C4-2B (cell line): ENCODE results near the gene TMEM52.

Experiments
- ZFX ChIP-seq: fragments of 450-650 bp; IDR thresholded peaks from 2 replicates; pipeline ENCODE4 v1.6.1; 2017
- TF ChIP-seq, protein P1 (sequence below): fragments of 450-650 bp; conservative IDR thresholded peaks from 2 replicates; pipeline ENCODE4 v1.5.1; 2017; ENCODE audit warnings: mild to moderate bottlenecking

DNA sequence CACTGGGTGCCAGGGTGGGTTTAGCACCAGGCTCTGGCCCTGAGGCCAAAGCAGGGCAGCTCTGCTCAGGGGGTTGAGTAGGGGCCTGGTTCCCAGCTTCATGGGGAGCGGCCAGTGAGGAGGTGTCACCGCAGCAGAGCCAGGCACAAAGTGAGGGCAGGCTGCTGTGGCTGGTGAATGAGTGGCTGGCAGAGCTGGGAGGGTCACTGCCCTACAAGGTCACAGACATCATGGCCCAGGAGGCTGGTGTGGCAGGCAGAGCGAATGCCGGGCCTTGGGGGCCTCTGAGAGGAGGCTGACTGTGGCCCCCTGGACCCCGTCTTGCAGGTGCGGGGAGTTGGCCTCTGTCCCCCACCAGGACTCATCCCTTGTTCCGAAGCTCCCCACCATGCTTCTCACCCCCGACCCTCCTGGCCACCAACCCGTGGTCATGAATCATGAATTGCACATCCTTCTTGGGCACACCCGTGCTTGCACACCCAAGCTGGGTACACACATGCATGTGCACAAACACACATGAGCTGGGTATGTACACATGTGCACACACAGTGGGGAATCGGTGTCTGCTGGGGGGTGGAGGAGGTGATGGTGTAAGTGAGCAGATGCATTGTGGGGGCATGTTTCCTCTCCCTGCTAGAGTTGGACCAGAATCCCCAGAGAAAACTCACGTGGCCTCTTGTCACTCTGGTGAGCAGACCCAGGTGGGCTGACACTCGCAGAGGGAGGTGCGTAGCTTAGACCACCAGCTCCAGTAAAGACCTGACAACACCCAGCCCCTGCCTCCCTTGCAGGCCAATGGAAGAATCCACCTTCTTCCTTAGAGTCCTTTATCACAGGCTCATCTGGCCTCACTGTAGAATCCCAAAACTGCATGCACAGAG, 23.4 kb downstream of the TMEM52 start:
- TF ChIP-seq, protein P1, sequence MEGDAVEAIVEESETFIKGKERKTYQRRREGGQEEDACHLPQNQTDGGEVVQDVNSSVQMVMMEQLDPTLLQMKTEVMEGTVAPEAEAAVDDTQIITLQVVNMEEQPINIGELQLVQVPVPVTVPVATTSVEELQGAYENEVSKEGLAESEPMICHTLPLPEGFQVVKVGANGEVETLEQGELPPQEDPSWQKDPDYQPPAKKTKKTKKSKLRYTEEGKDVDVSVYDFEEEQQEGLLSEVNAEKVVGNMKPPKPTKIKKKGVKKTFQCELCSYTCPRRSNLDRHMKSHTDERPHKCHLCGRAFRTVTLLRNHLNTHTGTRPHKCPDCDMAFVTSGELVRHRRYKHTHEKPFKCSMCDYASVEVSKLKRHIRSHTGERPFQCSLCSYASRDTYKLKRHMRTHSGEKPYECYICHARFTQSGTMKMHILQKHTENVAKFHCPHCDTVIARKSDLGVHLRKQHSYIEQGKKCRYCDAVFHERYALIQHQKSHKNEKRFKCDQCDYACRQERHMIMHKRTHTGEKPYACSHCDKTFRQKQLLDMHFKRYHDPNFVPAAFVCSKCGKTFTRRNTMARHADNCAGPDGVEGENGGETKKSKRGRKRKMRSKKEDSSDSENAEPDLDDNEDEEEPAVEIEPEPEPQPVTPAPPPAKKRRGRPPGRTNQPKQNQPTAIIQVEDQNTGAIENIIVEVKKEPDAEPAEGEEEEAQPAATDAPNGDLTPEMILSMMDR = no peak
- no peak for TF ChIP-seq ZFX
